Epithelial cell of proximal tubule (primary cell): ENCODE data around the gene PHRF1. TPM values are rescaled to one million over a fixed set of nuclear protein-coding genes. Genes with fewer than 3 reads are reported as not detected.

Experiments
- DNase-seq: peaks from one replicate; pipeline ENCODE4 v3.0.0-alpha.2; 2011; ENCODE audit warnings: low read depth
- H3K4me3 ChIP-seq: 2 replicates; pipeline ENCODE4 v1.5.1; 2011; ENCODE audit warnings: low read depth, mild to moderate bottlenecking, low read length
- total RNA-seq: library from RNA; depleted of rRNA; stranded (reverse); fragments of >200 nt; gene quantifications from 2 replicates; pipeline ENCODE4 v1.2.3, GENCODE V29; 2015
- TF ChIP-seq, protein P1 (sequence below): conservative IDR thresholded peaks from 2 replicates; pipeline ENCODE4 v1.5.1; 2012; ENCODE audit warnings: low read depth, mild to moderate bottlenecking, low read length

PHRF1 gene
- total RNA-seq, 1 donor from 2014 or later, result 24.2 TPM

DNA sequence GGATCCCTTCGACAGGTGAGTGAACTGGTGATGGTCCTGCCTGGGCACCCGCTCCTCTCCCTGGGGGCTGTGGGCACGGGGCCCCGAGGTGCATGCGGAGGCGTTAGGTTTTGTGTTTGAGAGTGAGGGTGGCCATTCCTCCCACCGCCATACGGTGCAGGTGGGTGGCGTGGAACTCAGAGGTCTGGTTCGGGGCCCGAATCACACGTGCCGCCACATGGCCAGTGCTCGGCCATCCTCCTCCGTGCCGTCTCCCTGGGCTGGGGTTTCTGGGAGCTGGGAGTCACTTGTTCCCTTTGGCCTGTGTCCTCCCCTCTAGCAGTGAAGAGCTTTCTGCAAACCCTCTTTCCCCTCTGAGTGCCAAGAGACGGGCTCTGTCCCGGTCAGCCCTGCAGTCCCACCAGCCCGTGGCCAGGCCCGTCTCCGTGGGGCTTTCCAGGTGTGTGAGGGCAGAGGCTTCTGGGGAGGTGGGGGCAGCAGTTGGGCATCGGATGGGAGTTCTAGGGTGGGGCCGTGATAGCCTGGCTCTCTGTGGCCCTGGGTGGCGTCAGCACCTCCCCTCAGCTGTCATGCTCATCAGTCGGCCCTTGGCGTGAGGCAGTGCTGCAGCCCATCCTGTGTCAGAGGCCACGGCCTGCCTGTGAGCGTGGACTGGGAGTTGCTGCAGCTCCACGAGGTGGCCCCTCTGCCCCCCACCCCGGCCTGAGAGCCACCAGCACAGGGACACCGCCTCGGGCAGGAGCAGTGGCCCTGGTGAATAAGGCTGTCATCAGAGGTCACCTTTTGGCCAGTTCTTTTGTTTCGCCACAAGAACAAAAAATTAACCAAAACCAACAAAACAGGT, 29.2 kb downstream of the PHRF1 start:
- no peak for DNase-seq
- TF ChIP-seq, protein P1, sequence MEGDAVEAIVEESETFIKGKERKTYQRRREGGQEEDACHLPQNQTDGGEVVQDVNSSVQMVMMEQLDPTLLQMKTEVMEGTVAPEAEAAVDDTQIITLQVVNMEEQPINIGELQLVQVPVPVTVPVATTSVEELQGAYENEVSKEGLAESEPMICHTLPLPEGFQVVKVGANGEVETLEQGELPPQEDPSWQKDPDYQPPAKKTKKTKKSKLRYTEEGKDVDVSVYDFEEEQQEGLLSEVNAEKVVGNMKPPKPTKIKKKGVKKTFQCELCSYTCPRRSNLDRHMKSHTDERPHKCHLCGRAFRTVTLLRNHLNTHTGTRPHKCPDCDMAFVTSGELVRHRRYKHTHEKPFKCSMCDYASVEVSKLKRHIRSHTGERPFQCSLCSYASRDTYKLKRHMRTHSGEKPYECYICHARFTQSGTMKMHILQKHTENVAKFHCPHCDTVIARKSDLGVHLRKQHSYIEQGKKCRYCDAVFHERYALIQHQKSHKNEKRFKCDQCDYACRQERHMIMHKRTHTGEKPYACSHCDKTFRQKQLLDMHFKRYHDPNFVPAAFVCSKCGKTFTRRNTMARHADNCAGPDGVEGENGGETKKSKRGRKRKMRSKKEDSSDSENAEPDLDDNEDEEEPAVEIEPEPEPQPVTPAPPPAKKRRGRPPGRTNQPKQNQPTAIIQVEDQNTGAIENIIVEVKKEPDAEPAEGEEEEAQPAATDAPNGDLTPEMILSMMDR, result no peak

DNA sequence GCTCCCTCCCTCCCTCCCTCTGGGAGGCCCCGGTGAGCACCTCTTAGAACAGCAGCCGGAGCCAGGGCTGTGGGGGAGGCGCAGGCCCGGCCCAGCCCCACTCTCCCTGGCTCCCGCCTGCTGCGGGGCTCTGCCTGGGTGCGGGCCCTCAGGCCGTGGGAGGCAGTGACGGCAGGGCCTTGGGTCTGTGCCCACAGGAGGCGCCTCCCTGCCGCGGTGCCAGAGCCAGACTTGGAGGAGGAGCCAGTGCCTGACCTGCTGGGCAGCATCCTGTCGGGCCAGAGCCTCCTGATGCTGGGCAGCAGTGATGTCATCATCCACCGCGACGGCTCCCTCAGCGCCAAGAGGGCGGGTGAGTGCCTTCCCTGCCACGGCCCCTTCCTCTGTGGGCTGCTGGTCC, 30.0 kb downstream of the PHRF1 start:
- H3K4me3 ChIP-seq, result no peak overlapping the region
- TF ChIP-seq, protein P1, result no peak
- DNase-seq, result no peak

More for the DNA sequence above, 29.2 kb downstream of the PHRF1 start:
- no peak overlapping the region for H3K4me3 ChIP-seq

DNA sequence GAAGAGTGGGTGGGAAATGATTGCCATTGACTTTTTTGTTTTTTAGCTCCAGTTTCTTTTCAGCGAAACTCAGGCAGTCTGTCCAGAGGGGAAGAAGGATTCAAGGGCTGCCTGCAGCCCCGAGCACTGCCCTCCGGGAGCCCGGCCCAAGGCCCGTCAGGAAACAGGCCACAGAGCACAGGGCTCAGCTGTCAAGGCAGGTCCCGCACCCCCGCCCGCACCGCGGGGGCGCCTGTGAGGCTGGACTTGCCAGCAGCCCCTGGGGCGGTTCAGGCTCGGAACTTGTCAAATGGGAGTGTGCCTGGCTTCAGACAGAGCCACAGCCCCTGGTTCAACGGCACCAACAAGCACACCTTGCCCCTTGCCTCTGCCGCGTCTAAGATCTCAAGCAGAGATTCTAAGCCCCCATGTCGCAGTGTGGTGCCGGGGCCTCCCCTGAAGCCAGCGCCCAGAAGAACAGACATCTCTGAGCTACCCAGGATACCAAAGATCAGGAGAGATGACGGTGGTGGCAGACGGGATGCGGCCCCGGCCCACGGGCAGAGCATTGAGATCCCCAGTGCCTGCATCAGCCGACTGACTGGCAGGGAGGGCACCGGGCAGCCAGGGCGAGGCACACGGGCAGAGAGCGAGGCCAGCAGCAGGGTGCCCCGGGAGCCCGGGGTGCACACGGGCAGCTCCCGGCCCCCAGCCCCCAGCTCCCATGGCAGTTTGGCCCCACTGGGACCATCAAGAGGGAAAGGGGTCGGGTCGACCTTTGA, 30.9 kb downstream of the PHRF1 start:
- DNase-seq, result no peak
- TF ChIP-seq, protein P1, result no peak
- no peak overlapping the region for H3K4me3 ChIP-seq

DNA sequence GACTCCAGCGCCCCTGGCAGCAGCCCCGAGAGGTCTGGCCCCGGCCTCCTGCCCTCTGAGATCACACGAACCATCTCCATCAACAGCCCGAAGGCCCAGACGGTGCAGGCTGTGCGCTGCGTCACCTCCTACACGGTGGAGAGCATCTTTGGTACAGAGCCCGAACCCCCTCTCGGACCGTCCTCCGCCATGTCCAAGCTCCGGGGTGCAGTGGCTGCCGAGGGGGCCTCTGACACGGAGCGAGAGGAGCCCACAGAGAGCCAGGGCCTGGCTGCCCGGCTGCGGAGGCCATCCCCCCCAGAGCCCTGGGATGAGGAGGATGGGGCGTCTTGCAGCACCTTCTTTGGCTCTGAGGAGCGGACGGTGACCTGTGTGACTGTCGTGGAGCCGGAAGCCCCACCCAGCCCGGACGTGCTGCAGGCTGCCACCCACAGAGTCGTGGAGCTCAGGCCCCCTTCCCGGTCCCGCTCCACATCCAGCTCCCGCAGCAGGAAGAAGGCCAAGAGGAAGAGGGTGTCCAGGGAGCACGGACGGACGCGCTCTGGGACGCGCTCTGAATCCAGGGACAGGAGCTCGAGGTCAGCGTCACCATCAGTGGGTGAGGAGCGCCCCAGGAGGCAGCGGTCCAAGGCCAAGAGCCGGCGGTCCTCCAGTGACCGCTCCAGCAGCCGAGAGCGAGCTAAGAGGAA, 31.8 kb downstream of the PHRF1 start:
- no peak overlapping the region for H3K4me3 ChIP-seq
- no peak for DNase-seq
- TF ChIP-seq, protein P1, result no peak

DNA sequence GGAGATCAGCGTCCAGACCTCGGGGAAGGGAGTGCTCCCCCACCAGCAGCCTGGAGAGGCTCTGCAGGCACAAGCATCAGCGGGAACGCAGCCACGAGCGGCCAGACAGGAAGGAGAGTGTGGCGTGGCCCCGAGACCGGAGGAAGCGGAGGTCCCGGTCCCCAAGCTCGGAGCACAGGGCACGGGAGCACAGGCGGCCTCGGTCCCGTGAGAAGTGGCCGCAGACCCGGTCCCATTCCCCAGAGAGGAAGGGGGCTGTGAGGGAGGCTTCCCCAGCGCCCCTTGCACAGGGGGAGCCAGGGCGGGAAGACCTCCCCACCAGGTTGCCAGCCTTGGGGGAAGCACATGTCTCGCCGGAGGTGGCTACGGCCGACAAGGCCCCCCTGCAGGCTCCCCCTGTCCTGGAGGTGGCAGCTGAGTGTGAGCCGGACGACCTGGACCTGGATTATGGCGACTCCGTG, 32.6 kb downstream of the PHRF1 start:
- DNase-seq, result no peak
- H3K4me3 ChIP-seq, result no peak overlapping the region
- TF ChIP-seq, protein P1, result no peak

DNA sequence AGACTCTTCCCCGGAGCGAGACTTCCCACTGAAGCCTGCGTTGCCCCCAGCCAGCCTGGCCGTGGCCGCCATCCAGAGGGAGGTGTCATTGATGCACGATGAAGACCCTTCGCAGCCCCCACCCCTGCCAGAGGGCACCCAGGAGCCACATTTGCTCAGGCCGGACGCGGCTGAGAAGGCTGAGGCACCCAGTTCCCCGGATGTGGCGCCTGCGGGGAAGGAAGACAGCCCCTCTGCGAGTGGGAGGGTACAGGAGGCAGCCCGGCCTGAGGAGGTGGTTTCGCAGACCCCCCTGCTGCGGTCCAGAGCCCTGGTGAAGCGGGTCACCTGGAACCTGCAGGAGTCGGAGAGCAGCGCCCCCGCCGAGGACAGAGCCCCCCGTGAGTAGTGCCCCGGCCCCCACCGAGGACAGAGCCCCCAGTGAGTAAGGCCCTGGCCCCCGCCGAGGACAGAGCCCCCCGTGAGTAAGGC, 33.1 kb downstream of the PHRF1 start:
- H3K4me3 ChIP-seq, result no peak overlapping the region
- TF ChIP-seq, protein P1, result no peak
- no peak for DNase-seq
